Activated CD4-positive, alpha-beta T cell treated with anti-CD3 and anti-CD28 coated beads, Interleukin-2, amount 10 ng/mL, durations not matched to agents 24 days and 14 days (primary cell): ENCODE measurements around the gene SERPINE1. TPM values are rescaled to one million over a fixed set of nuclear protein-coding genes. Genes with fewer than 3 reads are reported as not detected.
"Not testable (repeated sequence)": the region's sequence is repeated elsewhere in the genome, so short reads cannot be mapped to it uniquely, and the experiment has no call there.

Experiments
- DNase-seq: peaks from one replicate; pipeline ENCODE4 v3.0.0; 2022
- H3K27ac Mint-ChIP-seq: one replicate; pipeline ENCODE4 v1.8.0; 2022; ENCODE audit warnings: mild to moderate bottlenecking, mixed read lengths
- H3K27me3 Mint-ChIP-seq: one replicate; pipeline ENCODE4 v1.8.0; 2022; ENCODE audit warnings: mixed read lengths
- H3K36me3 Mint-ChIP-seq: one replicate; pipeline ENCODE4 v1.8.0; 2022; ENCODE audit warnings: low read depth, mild to moderate bottlenecking, mixed read lengths
- H3K4me1 Mint-ChIP-seq: one replicate; pipeline ENCODE4 v1.8.0; 2021; ENCODE audit warnings: mixed read lengths
- H3K4me3 Mint-ChIP-seq: one replicate; pipeline ENCODE4 v1.8.0; 2022; ENCODE audit warnings: mild to moderate bottlenecking, moderate library complexity, mixed read lengths
- H3K9me3 Mint-ChIP-seq: one replicate; pipeline ENCODE4 v1.8.0; 2021; ENCODE audit warnings: mixed read lengths
- intact Hi-C: fragments of 100-400 bp; cut with micrococcal nuclease; formaldehyde crosslinking; loops from one replicate; pipeline ENCODE4 v1.15.1; 2023
- total RNA-seq: library from RNA; stranded (reverse); gene quantifications from 2 replicates; pipeline ENCODE4 v1.2.3, GENCODE V29; 2022

Gene SERPINE1
- total RNA-seq, 1 donor from 2014 or later, result 0.33 TPM

GRCh38 chr7:101094791-101095375 lies 32.0 kb upstream of the SERPINE1 start:
- Mint-ChIP-seq H3K4me1 (peaks cover 10% of the 10 kb centered on the region), H3K27me3 (peaks cover 2% of the 10 kb centered on the region), H3K9me3 (no peaks in the 10 kb centered on the region), H3K27ac (no peak overlapping the region), H3K36me3 (peaks cover 20% of the 10 kb centered on the region), H3K4me3 (no peak overlapping the region)
- DNase-seq, result peak; percentile 76
- intact Hi-C loops, result no loop called here

- peaks cover 12% of the 10 kb centered on the region for H3K4me1 Mint-ChIP-seq
These were observed 30.5 kb upstream of the SERPINE1 start for GRCh38 chr7:101096331-101096956.

GRCh38 chr7:101096957-101097347 lies 30.0 kb upstream of the SERPINE1 start:
- peaks cover 12% of the 10 kb centered on the region for H3K4me1 Mint-ChIP-seq
- H3K9me3 Mint-ChIP-seq, result no peaks in the 10 kb centered on the region
- intact Hi-C loops, result no loop called here
- H3K36me3 Mint-ChIP-seq, result peaks cover 6% of the 10 kb centered on the region
- DNase-seq, result no peak
- no peak overlapping the region for H3K4me3 Mint-ChIP-seq
- H3K27ac Mint-ChIP-seq, result no peak overlapping the region
- peaks cover 16% of the 10 kb centered on the region for H3K27me3 Mint-ChIP-seq

More at GRCh38 chr7:101096331-101096956, 30.5 kb upstream of the SERPINE1 start:
- intact Hi-C loops, result no loop called here
- H3K27ac Mint-ChIP-seq, result no peak overlapping the region
- no peak for DNase-seq
- H3K9me3 Mint-ChIP-seq, result no peaks in the 10 kb centered on the region
- H3K36me3 Mint-ChIP-seq, result peaks cover 10% of the 10 kb centered on the region
- no peak overlapping the region for H3K4me3 Mint-ChIP-seq
- peaks cover 16% of the 10 kb centered on the region for H3K27me3 Mint-ChIP-seq

- Mint-ChIP-seq H3K27ac (no peak overlapping the region), H3K36me3 (peaks cover 6% of the 10 kb centered on the region), H3K4me3 (no peak overlapping the region), H3K4me1 (peaks cover 12% of the 10 kb centered on the region), H3K27me3 (peaks cover 16% of the 10 kb centered on the region), H3K9me3 (no peaks in the 10 kb centered on the region)
- intact Hi-C loops, result no loop called here
- no peak for DNase-seq
These were observed 29.3 kb upstream of the SERPINE1 start for GRCh38 chr7:101097561-101097960.

- Mint-ChIP-seq H3K27me3 (peaks cover 19% of the 10 kb centered on the region), H3K4me3 (peak overlapping the region; percentile 20), H3K9me3 (no peaks in the 10 kb centered on the region), H3K36me3 (no peaks in the 10 kb centered on the region), H3K27ac (peak overlapping the region; percentile 65), H3K4me1 (peaks cover 13% of the 10 kb centered on the region)
- peak; percentile 67 for DNase-seq
- intact Hi-C loops, result loop anchor here (2.0 kb wide), 1 partner anchor 37 kb away; no protein-coding TSS in a partner anchor
These were observed 26.7 kb upstream of the SERPINE1 start for GRCh38 chr7:101099969-101100781.

GRCh38 chr7:101100858-101101847 lies 25.8 kb upstream of the SERPINE1 start:
- Mint-ChIP-seq H3K4me3 (no peak overlapping the region), H3K4me1 (peaks cover 13% of the 10 kb centered on the region), H3K36me3 (no peaks in the 10 kb centered on the region), H3K9me3 (no peaks in the 10 kb centered on the region), H3K27ac (no peak overlapping the region), H3K27me3 (peaks cover 19% of the 10 kb centered on the region)
- intact Hi-C loops, result loop anchor here (2.0 kb wide), 1 partner anchor 36 kb away; no protein-coding TSS in a partner anchor
- no peak for DNase-seq

- H3K4me3 Mint-ChIP-seq, result no peak overlapping the region
- H3K27me3 Mint-ChIP-seq, result peaks cover 20% of the 10 kb centered on the region
- no peaks in the 10 kb centered on the region for H3K9me3 Mint-ChIP-seq
- no peak overlapping the region for H3K27ac Mint-ChIP-seq
- intact Hi-C loops, result no loop called here
- DNase-seq, result no peak
- H3K4me1 Mint-ChIP-seq, result peaks cover 13% of the 10 kb centered on the region
- no peaks in the 10 kb centered on the region for H3K36me3 Mint-ChIP-seq
These were observed 24.9 kb upstream of the SERPINE1 start for GRCh38 chr7:101102026-101102425.

- H3K36me3 Mint-ChIP-seq, H3K4me3 Mint-ChIP-seq, DNase-seq, intact Hi-C loops, H3K27ac Mint-ChIP-seq, H3K9me3 Mint-ChIP-seq: not testable (repeated sequence)
- peaks cover 20% of the 10 kb centered on the region for H3K27me3 Mint-ChIP-seq
- H3K4me1 Mint-ChIP-seq, result peaks cover 13% of the 10 kb centered on the region
These were observed 23.2 kb upstream of the SERPINE1 start for GRCh38 chr7:101103701-101104100.

GRCh38 chr7:101104193-101104713 lies 22.7 kb upstream of the SERPINE1 start:
- DNase-seq, result no peak
- intact Hi-C loops, result no loop called here
- Mint-ChIP-seq H3K4me1 (peaks cover 13% of the 10 kb centered on the region), H3K27ac (no peak overlapping the region), H3K9me3 (no peaks in the 10 kb centered on the region), H3K36me3 (no peaks in the 10 kb centered on the region), H3K27me3 (peaks cover 20% of the 10 kb centered on the region), H3K4me3 (no peak overlapping the region)

GRCh38 chr7:101104799-101105198 lies 22.1 kb upstream of the SERPINE1 start:
- intact Hi-C loops, result no loop called here
- Mint-ChIP-seq H3K36me3 (no peaks in the 10 kb centered on the region), H3K4me1 (peaks cover 13% of the 10 kb centered on the region), H3K27me3 (peaks cover 18% of the 10 kb centered on the region), H3K27ac (no peak overlapping the region), H3K9me3 (no peaks in the 10 kb centered on the region), H3K4me3 (no peak overlapping the region)
- DNase-seq, result no peak

- peaks cover 15% of the 10 kb centered on the region for H3K27me3 Mint-ChIP-seq
- H3K4me3 Mint-ChIP-seq, intact Hi-C loops, H3K27ac Mint-ChIP-seq, H3K9me3 Mint-ChIP-seq, DNase-seq, H3K4me1 Mint-ChIP-seq, H3K36me3 Mint-ChIP-seq: not testable (repeated sequence)
These were observed 21.7 kb upstream of the SERPINE1 start for GRCh38 chr7:101105248-101105647.

GRCh38 chr7:101106386-101106785 lies 20.5 kb upstream of the SERPINE1 start:
- H3K27ac Mint-ChIP-seq, result no peak overlapping the region

GRCh38 chr7:101108330-101108857 lies 18.5 kb upstream of the SERPINE1 start:
- Mint-ChIP-seq H3K27me3 (peaks cover 4% of the 10 kb centered on the region), H3K27ac (no peak overlapping the region), H3K4me1 (peaks cover 5% of the 10 kb centered on the region), H3K36me3 (no peaks in the 10 kb centered on the region), H3K9me3 (no peaks in the 10 kb centered on the region), H3K4me3 (no peak overlapping the region)
- DNase-seq, result no peak
- intact Hi-C loops, result no loop called here

More at GRCh38 chr7:101106386-101106785, 20.5 kb upstream of the SERPINE1 start:
- no peaks in the 10 kb centered on the region for H3K36me3 Mint-ChIP-seq
- intact Hi-C loops, result no loop called here
- no peaks in the 10 kb centered on the region for H3K9me3 Mint-ChIP-seq
- H3K4me3 Mint-ChIP-seq, result no peak overlapping the region
- peaks cover 4% of the 10 kb centered on the region for H3K27me3 Mint-ChIP-seq
- DNase-seq, result no peak
- peaks cover 5% of the 10 kb centered on the region for H3K4me1 Mint-ChIP-seq
